ENCODE data around the gene KIF6.

DNA sequence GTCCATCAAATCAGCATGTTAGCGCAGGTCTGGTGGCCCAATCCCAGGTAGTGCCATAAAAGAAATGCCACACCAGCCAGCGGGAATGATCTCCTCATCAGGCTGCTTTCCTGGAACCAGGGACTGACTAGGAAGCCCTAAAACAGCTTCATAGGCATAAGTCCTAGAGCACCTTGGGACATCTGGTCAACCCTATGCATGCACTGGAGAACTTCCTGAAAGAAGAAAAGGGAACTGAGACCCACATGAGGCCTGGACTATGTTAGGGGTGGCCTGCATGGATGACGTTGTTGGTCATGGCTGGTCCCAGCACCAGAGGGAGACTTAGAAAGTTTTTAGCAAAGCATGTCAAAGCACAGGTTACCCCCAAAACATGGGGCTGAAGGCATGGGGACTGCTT, 395.2 kb downstream of the KIF6 start:
- TF ChIP-seq EZH2 (IDR thresholded peaks at IDR 0.05), result no peak
- TF ChIP-seq POLR2AphosphoS5 (IDR thresholded peaks at IDR 0.05; ENCODE audit: borderline replicate concordance, low read depth, low read length), result no peak
